HG02763 (cell line): ENCODE results near the gene SLC6A4.

Source experiments
- ATAC-seq: cut with Tn5 transposase; IDR thresholded peaks from one replicate; pipeline ENCODE4 v1.9.1; 2021; ENCODE audit warnings: mild to moderate bottlenecking, moderate library complexity; ENCODE audit not compliant: unreplicated experiment

Gene SLC6A4

DNA sequence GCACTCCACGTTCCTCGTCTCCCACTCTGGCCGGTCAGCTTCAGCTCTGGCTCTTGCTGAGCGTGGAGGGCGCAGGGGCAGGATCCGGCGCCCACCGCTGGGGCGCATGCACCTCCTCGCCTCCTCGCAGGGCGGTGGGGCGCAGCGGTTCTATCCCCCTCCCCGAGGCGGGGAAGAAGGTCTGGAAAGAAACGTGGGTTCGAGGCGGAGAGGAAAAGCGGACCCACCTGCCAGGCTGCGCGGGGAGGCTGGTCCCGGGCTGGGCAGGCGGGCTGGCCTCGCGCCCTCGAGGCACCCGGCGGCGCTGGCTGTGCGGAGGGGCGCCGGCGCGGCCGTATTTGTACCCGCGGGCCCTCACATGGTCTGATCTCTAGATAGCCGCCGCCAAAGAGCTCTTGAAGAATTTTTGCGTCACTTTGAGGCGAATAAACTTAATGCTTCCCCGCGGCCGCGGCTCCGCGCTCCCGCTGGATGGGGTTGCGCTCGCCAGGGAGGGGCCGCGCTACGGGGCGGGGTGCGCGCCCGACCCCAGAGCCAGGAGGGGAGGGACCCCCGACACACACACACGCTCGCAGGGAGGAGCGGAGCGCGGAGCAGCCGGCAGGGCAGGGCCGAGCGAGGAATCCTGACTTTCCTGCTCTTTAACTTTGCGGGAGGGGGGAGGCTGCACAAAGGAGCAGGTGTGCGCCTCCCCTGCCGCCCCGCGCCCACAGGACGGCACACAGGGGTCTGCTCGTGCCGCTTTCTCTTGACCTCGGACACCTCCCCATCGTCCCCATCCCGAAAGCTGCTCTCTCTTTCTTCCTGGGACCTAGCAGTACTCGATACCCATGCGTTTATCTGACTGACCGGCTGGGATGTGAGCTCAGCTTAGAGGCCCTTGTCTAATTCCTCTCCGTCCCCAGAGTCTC is at the start of gene SLC6A4:
Gene SLC6A4 (minus strand): TSS at position 312 of the 911 bp plus-strand sequence. CDS start 13,739 bp downstream, outside the sequence.
- no peak for ATAC-seq

DNA sequence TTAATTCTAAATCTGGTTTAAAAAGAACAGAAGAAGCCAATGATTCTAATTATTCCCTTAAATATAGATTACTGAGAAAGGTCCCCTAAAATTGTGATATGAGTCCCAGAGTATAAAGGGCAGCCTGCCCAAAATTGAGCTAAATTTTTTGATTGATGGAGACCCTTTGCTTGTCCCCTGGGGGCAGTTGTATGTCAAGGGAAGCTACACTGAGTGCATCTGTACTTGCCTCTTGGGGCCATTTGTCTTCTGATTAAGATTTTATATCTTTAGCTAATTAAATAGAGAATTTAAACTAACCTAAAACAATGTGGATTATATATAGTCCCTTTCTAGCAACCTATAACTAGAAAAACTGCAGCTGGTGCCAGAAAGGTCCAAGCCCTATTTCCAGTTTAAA is 43.7 kb upstream of the SLC6A4 start:
- ATAC-seq, result no peak

DNA sequence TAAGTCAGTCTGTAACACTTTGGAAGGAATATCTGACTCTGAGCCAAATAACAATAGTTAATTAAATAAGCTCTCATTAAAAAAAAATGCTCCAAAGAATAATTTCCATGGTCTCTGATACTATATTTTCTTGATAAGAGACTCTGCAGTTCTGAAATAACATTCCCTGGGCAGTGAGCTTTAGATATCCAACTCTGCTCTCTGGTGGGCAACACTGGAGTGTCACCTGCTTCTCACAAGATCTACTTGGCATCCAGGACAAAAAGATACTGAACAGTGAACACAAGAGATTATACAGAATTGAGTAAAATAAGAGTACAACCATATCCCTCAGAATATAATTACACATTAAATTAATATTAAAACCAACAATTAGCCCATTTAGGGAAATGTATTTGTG is 42.5 kb upstream of the SLC6A4 start:
- ATAC-seq, result no peak

DNA sequence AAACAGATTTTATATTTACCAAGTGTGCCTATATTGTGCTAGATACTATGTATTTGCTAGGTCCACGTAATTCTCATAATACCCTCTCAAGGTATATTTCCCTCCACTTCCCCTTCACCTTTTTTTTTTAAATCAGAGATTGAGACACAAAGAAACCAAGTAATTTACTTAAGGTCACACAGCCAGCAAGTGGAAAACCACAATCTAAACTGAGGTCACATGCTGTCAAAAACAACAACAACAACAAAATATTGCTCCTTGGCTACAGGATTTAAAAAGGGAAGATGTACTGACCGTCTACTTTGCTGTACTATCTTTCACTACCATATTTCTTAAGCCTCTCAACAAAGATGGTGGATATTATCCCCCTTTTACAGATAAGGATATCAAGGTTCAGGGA is 40.4 kb upstream of the SLC6A4 start:
- ATAC-seq, result no peak

DNA sequence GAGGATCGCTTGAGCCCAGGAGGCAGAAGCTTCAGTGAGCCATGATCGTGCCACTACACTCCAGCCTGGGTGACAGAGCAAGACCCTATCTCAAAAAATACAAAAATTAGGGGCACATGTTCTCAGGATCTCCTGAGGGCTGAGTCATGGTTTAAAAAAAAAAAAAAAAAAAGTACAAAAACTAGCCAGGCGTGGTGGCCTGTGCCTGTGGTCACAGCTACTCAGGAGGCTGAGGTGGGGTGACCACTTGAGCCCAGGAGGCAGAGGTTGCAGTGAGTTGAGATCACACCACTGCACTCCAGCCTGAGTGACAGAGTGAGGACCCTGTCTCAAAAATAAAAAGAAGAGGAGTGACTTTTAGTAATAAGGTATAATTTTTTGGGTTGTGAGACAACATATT is 39.4 kb upstream of the SLC6A4 start:
- ATAC-seq, result no peak

DNA sequence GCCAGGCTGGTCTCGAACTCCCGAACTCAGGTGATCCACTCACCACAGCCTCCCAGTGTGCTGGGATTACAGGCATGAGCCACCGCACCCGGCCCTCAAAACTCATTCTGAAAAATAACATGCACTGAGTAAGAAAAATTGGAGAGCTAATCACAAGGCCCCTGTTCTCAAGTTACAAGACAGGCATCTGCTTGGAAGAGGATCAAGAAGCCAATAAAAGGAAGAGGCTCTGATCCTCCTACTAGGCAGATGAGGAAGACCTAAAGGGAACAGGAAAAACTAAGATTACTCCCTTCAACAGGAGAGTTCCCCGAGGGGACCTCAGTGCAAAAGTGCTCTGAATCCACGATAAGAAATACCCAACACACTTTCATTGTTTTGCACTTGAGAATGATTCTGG is 37.9 kb upstream of the SLC6A4 start:
- ATAC-seq, result no peak

DNA sequence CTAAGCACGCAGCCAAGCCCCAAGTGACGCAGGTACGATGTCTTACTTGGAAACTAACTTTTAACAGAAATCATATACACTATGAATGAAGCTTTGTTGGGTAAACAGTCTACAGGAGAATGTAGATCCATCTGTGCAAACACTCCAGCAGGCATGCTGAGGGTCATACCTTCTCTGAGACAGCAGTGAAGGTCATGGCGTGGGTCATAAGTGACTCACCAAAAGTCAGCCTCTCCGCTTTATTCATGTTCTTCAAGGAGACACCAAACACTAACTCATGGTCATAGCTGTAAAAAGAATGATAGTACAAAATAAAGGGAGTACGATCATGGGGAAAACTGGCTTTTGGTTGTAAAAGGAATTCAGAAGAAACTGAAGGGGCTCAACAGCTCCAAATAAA is 35.6 kb upstream of the SLC6A4 start:
- ATAC-seq, result no peak

DNA sequence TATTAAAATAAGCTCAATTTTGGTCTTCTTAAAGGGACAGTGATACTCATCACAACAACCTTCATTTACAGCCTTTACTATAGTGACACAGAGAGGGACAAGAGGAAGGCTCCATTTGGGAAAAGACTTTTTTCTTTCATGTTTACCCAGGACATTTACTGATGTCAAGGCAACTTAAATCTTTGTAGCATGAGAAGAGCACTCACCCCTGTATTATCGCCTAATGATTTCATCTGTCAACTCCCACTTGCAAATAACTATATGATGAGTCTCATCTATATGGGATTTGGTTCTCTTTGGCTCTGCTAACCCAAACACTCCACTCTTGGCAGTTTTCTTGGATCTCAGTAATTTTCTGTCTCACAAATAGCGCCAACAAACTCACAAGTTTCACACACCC is 32.1 kb upstream of the SLC6A4 start:
- ATAC-seq, result no peak

DNA sequence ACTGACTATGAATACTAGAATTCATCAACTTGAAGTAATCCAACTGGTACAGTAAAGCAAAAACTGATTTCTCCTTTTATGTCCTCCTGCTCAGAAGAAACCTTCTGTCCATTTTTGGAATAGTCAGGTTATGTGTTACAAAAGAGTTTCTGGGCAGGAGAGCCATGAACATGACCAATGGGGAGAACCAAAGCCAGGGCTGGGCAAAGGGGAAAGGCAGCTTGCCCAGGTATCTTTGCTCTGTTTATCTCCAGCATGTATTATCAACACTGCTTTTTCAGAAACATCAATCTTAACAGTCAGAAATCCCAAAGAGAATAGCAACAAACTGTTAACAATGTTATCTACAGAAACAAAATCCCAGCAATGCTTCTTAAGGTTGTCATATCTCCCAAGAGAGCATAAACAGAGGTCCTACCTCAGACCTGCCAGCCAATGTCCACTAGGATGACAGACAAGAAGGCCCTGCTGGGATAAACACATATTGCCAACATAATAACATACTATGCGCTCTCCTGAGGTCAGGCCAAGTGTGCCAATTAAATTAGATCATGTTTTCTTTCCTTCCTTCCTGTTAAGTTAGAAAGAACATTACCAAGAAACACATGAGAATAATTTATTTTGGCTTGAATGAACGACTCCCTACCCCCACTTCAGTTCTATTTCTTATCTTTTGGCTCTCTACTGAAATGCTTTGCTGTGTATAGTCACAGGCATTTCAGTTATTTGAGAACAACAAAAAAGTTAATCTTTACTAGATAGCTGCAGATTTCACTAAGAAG is 28.2 kb upstream of the SLC6A4 start:
- no peak for ATAC-seq

DNA sequence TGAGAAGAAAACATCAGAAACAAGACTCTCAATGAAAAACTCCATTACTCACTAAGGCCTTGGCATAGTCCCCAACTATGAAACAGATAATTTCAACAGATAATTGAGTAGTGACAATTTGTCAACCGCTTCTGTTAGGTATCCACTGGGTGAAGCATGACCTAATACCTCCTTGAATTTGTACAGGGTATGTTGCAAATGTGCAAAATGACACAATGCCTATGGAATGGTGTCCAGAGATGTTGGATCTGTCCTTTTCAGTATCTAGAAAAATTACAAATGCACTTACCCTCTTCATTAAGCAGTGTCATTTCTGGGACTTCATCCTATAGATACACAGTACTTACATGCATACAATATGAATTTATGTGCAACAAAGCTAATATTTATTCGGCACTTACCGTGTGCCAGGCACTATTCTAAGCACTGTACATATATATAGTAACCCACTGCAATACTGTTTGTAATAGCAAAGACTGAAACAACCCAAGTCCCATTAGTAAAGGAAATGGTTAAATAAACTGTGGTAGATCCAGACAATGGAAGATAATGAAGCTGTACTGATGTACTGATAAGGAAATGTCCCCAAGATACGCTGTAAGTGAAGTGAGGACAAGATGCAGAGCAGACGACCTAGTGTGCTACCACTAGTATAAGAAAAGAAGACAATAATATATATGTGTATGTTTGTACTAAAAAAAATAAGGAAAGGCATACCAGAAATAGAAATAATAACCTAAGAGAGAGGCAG is 21.4 kb upstream of the SLC6A4 start:
- ATAC-seq, result no peak

DNA sequence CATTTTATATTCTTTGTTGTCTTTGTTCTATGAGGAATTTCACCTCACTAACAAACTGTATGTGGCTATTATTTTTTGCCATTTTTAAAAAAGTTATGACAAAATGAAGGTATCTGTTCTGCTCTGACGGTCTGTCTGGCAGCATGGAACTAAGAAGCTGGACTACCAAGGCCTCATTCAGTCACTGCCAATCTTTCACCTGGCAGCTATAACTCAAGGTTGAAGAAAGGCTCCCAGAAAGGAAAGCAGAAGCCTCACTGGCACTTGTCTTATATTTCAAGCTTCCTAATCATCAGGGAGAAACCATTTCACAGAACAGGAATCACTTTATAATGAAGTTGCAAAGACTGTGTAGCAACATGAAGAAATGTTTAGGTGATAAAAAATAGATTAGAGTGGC is 18.7 kb upstream of the SLC6A4 start:
- no peak for ATAC-seq

DNA sequence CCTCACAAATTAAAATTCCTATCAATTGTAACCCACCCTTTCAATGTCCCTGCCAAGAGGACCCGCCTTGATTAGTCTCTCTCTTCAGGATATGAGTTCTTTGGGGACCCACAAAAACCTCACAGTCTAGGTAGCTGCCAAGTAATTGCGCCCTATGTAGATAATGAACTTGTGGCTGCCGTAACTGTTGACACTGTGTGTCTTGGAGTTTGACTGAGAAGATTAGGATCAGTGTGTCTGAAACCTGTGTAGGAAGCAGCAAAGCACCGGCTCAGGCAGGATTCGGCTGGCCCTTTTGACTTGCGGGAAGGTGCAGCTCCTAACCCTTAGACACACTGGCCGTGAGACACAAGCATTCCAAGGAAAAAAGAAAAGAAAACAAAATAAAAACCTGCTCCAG is 17.8 kb upstream of the SLC6A4 start:
- no peak for ATAC-seq

DNA sequence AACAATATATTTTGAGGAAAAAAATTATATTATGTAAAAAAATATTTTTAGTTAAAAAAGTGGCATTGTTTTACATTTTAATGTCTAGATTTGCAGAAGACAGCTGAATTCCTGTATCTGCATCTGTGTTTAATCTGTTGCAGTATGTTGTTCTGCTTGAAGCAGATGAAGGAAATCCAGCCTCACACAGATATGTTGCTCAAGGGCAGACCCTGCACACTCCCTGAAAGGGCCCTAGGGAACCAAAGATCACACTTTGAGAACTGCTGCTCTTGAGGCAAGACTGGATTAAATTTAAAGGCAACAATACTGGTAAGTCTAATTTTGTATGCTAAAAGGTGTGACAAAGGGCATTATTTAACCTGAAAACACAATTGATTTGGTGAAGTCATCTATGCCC is 16.4 kb upstream of the SLC6A4 start:
- no peak for ATAC-seq

DNA sequence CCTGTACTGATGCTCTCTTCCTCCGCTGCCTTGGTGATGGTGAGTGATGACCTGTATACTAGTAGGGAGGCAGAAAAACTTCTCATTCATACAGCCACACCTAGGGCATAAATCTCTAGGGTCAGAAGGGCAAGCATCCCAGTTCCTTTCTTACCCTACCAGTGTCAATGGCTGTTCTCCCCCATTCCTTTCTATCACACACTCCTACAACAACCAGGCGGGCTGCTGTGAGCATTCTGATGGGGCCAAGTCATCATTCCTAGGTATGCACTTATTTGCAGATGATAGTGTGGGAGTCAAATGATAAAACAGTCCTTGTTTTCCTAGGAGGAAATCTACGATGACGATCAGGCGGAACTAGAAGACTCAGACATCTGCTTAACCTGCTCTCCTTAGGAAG is 14.0 kb upstream of the SLC6A4 start:
- ATAC-seq, result no peak

DNA sequence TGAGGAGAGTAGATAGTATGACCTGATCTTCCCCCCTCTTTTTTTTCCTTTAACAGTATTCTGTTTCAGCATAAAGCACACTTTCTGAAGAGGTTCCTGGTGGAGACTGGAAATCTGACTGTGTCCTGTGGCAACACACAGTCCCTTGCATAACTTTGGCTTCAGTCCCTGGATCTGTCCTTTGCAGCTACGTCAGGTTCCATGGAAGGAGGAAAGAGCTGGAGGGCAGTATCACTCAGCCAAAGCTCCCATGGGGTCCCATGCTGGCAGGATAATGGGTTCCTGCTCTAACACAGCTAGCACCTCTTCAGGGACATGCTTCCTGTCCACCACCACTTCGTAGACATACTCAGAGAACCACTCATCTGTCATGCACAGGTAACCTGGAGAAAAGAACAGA is 13.3 kb upstream of the SLC6A4 start:
- ATAC-seq, result no peak

DNA sequence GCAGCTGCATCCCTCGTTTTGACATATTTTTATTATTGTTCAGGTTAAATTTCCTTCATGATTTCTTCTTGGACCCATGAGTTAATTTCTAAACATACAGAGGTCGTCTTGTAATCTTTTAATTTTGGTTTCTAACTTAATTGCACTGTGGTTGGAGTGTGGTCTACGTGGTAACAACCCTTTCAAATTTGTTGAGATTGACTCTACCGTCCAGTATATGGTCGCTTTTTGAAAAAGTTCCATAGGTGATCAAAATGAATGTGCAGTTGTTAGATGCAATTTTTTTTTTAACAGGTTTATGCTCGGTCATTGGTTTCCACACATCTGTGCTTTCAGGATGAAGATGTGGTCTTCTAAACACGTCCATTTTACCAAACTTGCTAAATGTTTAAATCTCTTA is 11.0 kb upstream of the SLC6A4 start:
- ATAC-seq, result no peak

DNA sequence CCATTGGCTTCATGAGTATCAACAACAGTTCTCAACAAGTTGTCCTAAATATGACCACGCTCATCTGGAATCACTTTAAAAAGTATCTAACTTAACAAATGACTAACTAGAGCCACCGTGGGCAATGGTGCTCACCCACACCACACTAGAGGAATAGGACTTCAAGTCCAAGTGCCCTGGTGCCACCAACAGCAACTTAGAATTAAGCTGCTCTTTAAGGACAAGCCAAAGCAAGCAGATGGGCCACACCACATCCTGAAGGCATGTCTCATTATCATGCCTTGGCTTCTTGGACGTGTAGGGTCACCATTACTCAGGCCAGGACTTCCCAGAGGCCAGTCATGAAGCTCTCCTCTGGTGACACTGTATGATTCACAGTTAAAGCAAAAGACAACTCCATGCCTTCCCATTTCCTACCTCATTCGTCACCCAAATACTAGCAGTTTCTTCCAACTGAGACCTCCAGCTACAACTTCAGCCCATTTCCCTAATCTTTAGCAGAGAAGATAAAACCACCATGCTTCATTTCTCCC is 9.4 kb upstream of the SLC6A4 start:
- ATAC-seq, result no peak

DNA sequence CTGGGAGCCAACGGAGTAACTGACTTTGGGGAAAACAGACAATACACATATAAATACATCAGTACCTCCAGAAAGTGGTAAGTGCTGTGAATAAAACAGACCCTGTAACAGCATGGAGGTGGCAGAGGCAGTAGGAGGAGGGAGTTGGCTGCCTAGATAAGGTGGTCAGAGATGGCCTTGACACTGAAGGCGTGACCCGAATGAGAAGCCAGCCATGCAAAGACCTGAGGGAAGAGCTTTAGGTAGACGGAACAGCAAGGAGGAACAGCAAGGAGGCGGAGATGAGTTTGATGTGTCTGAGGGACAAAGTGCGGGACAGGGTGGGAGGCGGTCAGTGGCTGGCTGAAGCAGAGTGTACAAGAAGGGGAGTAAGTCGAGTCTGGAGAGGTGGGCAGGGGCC is 8.1 kb upstream of the SLC6A4 start:
- ATAC-seq, result no peak

DNA sequence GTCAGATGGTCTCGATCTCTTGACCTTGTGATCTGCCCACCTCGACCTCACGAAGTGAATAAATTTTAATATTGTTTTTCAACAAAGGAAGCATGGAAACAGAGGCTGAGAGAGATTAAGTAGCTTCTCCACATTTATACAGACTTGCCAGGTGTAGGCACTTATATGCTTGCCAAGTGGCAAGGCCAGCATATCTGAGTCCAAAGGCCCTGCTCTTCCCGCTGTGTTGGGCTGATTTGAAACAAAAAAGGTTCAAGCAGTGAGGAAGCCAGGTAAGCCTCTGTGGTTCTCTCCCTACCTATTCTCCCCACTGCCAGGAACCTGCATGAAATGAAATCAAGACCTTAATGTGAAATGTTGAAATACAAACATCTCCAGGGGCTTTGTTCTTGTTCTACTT is 7.5 kb upstream of the SLC6A4 start:
- ATAC-seq, result no peak

DNA sequence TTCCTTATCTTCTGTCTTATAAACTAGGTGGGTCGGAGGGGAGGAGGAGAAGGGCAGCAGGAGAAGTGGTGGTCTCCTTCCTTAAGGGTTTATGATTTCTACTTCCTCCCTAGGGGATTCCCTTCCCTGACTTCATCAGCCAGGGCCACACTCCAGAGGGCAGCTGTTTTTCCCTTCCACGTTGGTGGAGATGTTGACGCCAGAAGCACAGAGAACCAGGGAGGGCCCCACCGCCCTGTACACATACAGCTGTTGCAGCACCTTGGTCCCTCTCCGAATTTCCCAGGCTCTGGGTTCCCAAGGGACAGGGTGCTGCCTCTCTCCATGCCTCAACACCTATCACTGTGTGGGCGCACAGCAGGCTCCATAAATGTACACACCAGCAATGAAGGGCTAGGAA is 5.6 kb upstream of the SLC6A4 start:
- no peak for ATAC-seq

DNA sequence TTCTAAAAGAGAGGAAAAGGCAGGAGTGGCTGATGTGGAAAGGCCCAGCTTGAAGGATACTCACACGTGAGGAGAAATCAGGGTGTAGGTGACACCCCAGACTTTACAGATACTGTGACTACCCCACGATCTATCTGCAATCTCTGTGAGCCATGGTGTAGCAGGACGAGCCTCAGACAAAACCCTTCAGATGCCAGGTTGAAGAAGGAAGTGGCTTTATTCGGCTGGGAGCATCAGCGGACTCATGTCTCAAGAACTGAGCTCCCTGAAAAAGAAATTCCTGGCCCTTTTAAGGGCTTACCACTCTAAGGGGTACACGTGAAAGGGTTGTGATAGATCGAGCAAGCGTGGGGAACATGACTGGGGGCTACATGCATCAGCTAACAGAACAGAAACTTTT is 4.7 kb upstream of the SLC6A4 start:
- ATAC-seq, result no peak
